Measurements from ENCODE around the gene IFI44.

- TF ChIP-seq, protein P1, sequence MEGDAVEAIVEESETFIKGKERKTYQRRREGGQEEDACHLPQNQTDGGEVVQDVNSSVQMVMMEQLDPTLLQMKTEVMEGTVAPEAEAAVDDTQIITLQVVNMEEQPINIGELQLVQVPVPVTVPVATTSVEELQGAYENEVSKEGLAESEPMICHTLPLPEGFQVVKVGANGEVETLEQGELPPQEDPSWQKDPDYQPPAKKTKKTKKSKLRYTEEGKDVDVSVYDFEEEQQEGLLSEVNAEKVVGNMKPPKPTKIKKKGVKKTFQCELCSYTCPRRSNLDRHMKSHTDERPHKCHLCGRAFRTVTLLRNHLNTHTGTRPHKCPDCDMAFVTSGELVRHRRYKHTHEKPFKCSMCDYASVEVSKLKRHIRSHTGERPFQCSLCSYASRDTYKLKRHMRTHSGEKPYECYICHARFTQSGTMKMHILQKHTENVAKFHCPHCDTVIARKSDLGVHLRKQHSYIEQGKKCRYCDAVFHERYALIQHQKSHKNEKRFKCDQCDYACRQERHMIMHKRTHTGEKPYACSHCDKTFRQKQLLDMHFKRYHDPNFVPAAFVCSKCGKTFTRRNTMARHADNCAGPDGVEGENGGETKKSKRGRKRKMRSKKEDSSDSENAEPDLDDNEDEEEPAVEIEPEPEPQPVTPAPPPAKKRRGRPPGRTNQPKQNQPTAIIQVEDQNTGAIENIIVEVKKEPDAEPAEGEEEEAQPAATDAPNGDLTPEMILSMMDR (IDR thresholded peaks at IDR 0.05; ENCODE audit: low read depth, low read length), result no peak
- TF ChIP-seq EZH2phosphoT487 (IDR thresholded peaks at IDR 0.05; ENCODE audit: low read depth), result no peak
Observed at GRCh38 chr1:78607944-78608343, 41.7 kb upstream of the IFI44 start.

Measured in OCI-LY3 (cell line).